ENCODE results near the gene GPN1. TPM values are rescaled to one million over a fixed set of nuclear protein-coding genes. Genes with fewer than 3 reads are reported as not detected.

The GPN1 gene
- total RNA-seq, 1 donor from 2014 or later, result 37.5 TPM

GRCh38 chr2:27690052-27690451 lies 61.2 kb downstream of the GPN1 start:
- H3K27me3 Mint-ChIP-seq (ENCODE audit: unreplicated experiment), result no peaks in the 10 kb centered on the region
- no peak for DNase-seq
- H3K9me3 Mint-ChIP-seq (ENCODE audit: unreplicated experiment), result no peaks in the 10 kb centered on the region
- H3K27ac Mint-ChIP-seq (ENCODE audit: unreplicated experiment), result no peak overlapping the region
- H3K4me3 Mint-ChIP-seq (ENCODE audit: unreplicated experiment), result no peak overlapping the region
- no peak for TF ChIP-seq CTCF (IDR thresholded peaks at IDR 0.05; ENCODE audit: partially characterized antibody, unreplicated experiment)
- no peaks in the 10 kb centered on the region for H3K36me3 Mint-ChIP-seq (ENCODE audit: unreplicated experiment)
- H3K4me1 Mint-ChIP-seq (ENCODE audit: low read depth, unreplicated experiment), result no peaks in the 10 kb centered on the region

- no peaks in the 10 kb centered on the region for H3K9me3 Mint-ChIP-seq (ENCODE audit: unreplicated experiment)
- H3K27me3 Mint-ChIP-seq (ENCODE audit: unreplicated experiment), result no peaks in the 10 kb centered on the region
- TF ChIP-seq CTCF (IDR thresholded peaks at IDR 0.05; ENCODE audit: partially characterized antibody, unreplicated experiment), result no peak
- H3K27ac Mint-ChIP-seq (ENCODE audit: unreplicated experiment), result no peak overlapping the region
- H3K36me3 Mint-ChIP-seq (ENCODE audit: unreplicated experiment), result no peaks in the 10 kb centered on the region
- DNase-seq, result no peak
- no peak overlapping the region for H3K4me3 Mint-ChIP-seq (ENCODE audit: unreplicated experiment)
- no peaks in the 10 kb centered on the region for H3K4me1 Mint-ChIP-seq (ENCODE audit: low read depth, unreplicated experiment)
Measured at GRCh38 chr2:27697660-27698059, 68.8 kb downstream of the GPN1 start.

Other genes with a start within 250 kb of the GPN1 start
- 30.2 TPM for gene ZNF513, start 248.3 kb upstream of the GPN1 start, total RNA-seq (ENCODE audit: unreplicated experiment)
- 84.9 TPM for gene PPM1G, start 219.5 kb upstream of the GPN1 start, total RNA-seq (ENCODE audit: unreplicated experiment)
- gene NRBP1, start 200.4 kb upstream of the GPN1 start, total RNA-seq (ENCODE audit: unreplicated experiment), result 142 TPM
- gene KRTCAP3, start 186.7 kb upstream of the GPN1 start, total RNA-seq (ENCODE audit: unreplicated experiment), result 4.2 TPM
- 43.6 TPM for gene IFT172, start 139.3 kb upstream of the GPN1 start, total RNA-seq (ENCODE audit: unreplicated experiment)
- gene FNDC4, start 133.8 kb upstream of the GPN1 start, total RNA-seq (ENCODE audit: unreplicated experiment), result 15.2 TPM
- gene GCKR, start 132.2 kb upstream of the GPN1 start, total RNA-seq (ENCODE audit: unreplicated experiment), result 0.61 TPM
- gene ZNF512, start 46.0 kb upstream of the GPN1 start, total RNA-seq (ENCODE audit: unreplicated experiment), result 93.1 TPM
- 5.3 TPM for gene CCDC121, start within 50 bp of the GPN1 start, total RNA-seq (ENCODE audit: unreplicated experiment)
- gene SUPT7L, start 34.6 kb downstream of the GPN1 start, total RNA-seq (ENCODE audit: unreplicated experiment), result 47.4 TPM
- gene SLC4A1AP, start 34.8 kb downstream of the GPN1 start, total RNA-seq (ENCODE audit: unreplicated experiment), result 24.7 TPM
- 54.2 TPM for gene MRPL33, start 142.7 kb downstream of the GPN1 start, total RNA-seq (ENCODE audit: unreplicated experiment)

Data from glutamatergic neuron (in vitro differentiated cells).